ENCODE data around the gene URI1. TPM values are rescaled to one million over a fixed set of nuclear protein-coding genes. Genes with fewer than 3 reads are reported as not detected.
"Not testable (repeated sequence)": the region's sequence is repeated elsewhere in the genome, so short reads cannot be mapped to it uniquely, and the experiment has no call there.

URI1 gene
- total RNA-seq, 4 donors from 2014 or later, result 28.1 to 146 (median 48.0) TPM

DNA sequence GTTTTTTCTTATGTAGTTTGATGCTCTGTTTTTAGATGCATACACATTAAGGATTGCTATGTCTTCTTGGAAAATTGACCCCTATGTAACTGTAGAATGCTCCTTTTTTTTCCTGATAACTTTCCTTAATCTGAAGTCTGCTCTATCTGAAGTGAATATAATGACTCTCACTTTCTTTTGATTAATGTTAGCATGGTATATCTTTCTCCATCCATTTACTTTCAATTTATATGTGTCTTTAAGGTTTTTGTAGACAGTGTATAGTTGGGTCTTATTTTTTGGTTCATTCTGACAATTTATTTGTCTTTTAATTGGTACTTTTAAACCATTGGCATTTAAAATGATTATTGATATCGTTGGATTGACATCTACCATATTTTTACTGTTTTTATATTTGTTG, 92.3 kb downstream of the URI1 start:
- Histone ChIP-seq H3K4me3 (no peak overlapping the region), H3K27me3 (no peaks in the 10 kb centered on the region), H3K4me1 (no peaks in the 10 kb centered on the region), H3K36me3 (peaks cover 0 to 24% (median 3%) of the 10 kb centered on the region in 4 donors), H3K27ac (no peak overlapping the region), H3K9me3 (no peaks in the 10 kb centered on the region)
- intact Hi-C loops (cut with DNase I; ENCODE audit: low total_unique reads), result no loop called here
- in situ Hi-C loops (cut with MboI; ENCODE audit: low pct_ligation_motif_present in 1 of 4, low pct_unique_long_range_greater_than_20kb in 1 of 4, low sequenced_read_pairs in 3 of 4), result no loop called here
- WGBS, 2 donors (ENCODE audit: low coverage in 1 of 2), result 100% methylated on average over 1 of the region's 1 CpG
- TF ChIP-seq POLR2A (IDR thresholded peaks at IDR 0.05), result no peak
- TF ChIP-seq EP300 (IDR thresholded peaks at IDR 0.05; ENCODE audit: low read depth), result no peak
- no peak for TF ChIP-seq POLR2AphosphoS5 (IDR thresholded peaks at IDR 0.05)
- TF ChIP-seq, protein P1, sequence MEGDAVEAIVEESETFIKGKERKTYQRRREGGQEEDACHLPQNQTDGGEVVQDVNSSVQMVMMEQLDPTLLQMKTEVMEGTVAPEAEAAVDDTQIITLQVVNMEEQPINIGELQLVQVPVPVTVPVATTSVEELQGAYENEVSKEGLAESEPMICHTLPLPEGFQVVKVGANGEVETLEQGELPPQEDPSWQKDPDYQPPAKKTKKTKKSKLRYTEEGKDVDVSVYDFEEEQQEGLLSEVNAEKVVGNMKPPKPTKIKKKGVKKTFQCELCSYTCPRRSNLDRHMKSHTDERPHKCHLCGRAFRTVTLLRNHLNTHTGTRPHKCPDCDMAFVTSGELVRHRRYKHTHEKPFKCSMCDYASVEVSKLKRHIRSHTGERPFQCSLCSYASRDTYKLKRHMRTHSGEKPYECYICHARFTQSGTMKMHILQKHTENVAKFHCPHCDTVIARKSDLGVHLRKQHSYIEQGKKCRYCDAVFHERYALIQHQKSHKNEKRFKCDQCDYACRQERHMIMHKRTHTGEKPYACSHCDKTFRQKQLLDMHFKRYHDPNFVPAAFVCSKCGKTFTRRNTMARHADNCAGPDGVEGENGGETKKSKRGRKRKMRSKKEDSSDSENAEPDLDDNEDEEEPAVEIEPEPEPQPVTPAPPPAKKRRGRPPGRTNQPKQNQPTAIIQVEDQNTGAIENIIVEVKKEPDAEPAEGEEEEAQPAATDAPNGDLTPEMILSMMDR (IDR thresholded peaks at IDR 0.05), result no peak
- DNase-seq, result no peak

DNA sequence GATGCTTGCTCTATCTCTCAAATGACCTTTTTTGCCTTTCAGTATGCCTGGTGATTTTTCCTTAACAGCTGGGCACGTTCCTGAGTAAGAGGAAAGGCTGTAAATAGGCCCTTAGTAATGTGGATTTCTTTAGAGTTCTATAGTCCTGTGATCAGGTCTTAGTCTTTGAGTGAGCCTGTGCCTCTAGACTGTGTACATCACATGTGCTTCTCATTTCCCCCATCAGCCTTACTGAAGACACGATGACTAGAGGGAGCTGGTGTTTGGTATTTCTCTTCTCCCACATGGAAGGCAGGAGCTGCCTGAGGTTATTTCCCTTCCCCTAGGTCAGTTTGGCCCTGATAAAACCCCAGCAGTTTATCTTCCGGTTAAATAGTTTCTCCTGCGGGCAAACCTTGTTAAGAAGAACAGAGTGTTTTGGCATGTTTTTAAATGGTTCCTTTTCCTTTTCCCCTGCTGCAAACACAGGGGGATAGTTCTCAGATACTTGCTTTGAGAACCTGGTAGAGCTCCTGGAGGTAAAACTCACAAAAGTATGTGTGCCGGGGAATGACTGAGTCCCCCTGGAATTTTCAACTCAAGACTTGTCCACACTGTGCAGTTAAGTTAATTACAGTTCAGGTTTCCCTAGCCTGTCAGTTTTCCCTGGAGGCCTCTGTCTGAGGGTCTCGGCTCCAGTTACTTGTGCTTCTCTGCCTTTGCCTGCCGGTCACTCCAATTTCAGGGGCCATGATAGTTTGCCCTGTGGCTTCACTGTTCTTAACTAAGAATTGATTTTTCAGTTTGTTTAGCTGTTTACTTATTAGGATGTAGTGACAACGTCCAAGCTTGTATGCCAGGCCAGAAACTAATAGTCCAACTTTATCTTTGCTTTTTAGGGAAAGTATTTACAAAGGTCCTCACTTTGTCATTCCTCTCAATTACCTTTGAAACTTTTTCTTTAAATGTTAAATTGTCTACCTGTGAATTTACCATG, 94.4 kb downstream of the URI1 start:
- Histone ChIP-seq H3K4me1 (no peaks in the 10 kb centered on the region), H3K36me3 (peaks cover 0 to 21% (median 3%) of the 10 kb centered on the region in 4 donors), H3K9me3 (no peaks in the 10 kb centered on the region), H3K27me3 (no peaks in the 10 kb centered on the region), H3K27ac (no peak overlapping the region), H3K4me3 (no peak overlapping the region)
- TF ChIP-seq POLR2AphosphoS5 (IDR thresholded peaks at IDR 0.05), result no peak
- TF ChIP-seq POLR2A (IDR thresholded peaks at IDR 0.05), result no peak
- TF ChIP-seq EP300 (IDR thresholded peaks at IDR 0.05; ENCODE audit: low read depth), result no peak
- WGBS, 2 donors (ENCODE audit: low coverage in 1 of 2), result 77 to 91% methylated on average over 2 to 8 of the region's 8 CpGs
- in situ Hi-C loops (cut with MboI; ENCODE audit: low pct_ligation_motif_present in 1 of 4, low pct_unique_long_range_greater_than_20kb in 1 of 4, low sequenced_read_pairs in 3 of 4), result no loop called here
- intact Hi-C loops (cut with DNase I; ENCODE audit: low total_unique reads), result no loop called here
- DNase-seq, result no peak

DNA sequence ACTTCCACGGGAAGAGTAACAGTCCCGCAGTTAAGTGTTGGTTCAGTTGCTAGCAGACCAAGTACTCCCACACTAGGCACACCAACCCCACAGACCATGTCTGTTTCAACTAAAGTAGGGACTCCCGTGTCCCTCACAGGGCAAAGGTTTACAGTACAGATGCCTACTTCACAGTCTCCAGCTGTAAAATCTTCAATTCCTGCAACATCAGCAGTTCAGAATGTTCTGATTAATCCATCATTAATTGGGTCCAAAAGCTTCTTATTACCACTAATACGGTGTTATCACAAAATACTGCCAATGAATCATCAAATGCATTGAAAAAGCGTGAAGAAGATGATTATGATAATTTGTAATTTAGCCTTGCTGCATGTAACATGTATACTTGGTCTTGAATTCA, 95.8 kb downstream of the URI1 start:
- H3K36me3 ChIP-seq, result peaks cover 0 to 12% (median 3%) of the 10 kb centered on the region in 4 donors
- H3K27me3 ChIP-seq, result no peaks in the 10 kb centered on the region
- no peak for TF ChIP-seq POLR2A (IDR thresholded peaks at IDR 0.05)
- TF ChIP-seq EP300 (IDR thresholded peaks at IDR 0.05; ENCODE audit: low read depth), result no peak
- TF ChIP-seq, protein P1 (IDR thresholded peaks at IDR 0.05), result no peak
- TF ChIP-seq POLR2AphosphoS5 (IDR thresholded peaks at IDR 0.05), result no peak
- in situ Hi-C loops (cut with MboI; ENCODE audit: low pct_ligation_motif_present in 1 of 4, low pct_unique_long_range_greater_than_20kb in 1 of 4, low sequenced_read_pairs in 3 of 4) (no loop called here), intact Hi-C loops (cut with DNase I; ENCODE audit: low total_unique reads) (no loop called here)
- no peak overlapping the region for H3K27ac ChIP-seq
- H3K9me3 ChIP-seq, result no peaks in the 10 kb centered on the region
- 95 to 100% methylated on average over 3 to 5 of the region's 5 CpGs for WGBS, 2 donors (ENCODE audit: low coverage in 1 of 2)
- no peak overlapping the region for H3K4me3 ChIP-seq
- DNase-seq, result no peak
- no peaks in the 10 kb centered on the region for H3K4me1 ChIP-seq

DNA sequence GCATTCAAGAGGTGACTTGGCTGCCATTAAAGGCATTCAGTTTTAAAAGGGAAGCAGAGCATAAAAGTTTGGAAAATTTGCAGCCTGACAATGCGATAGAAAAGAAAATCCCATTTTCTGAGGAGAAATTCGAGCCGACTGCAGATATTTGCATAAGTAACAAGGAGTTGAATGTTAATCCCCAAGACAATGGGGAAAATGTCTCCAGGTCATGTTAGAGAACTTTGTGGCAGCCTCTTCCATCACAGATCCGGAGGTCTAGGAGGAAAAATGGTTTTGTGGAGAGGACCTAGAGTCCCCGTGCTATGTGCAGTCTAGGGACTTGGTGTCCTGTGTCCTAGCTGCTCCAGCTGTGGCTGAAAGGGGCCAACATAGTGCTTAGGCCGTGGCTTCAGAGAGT, 99.9 kb downstream of the URI1 start:
- H3K27me3 ChIP-seq; H3K4me3 ChIP-seq; DNase-seq; in situ Hi-C loops (cut with MboI; ENCODE audit: low pct_ligation_motif_present in 1 of 4, low pct_unique_long_range_greater_than_20kb in 1 of 4, low sequenced_read_pairs in 3 of 4); H3K9me3 ChIP-seq; intact Hi-C loops (cut with DNase I; ENCODE audit: low total_unique reads); H3K36me3 ChIP-seq; H3K4me1 ChIP-seq; H3K27ac ChIP-seq: not testable (repeated sequence)
- 98 to 100% methylated on average over 1 to 6 of the region's 6 CpGs for WGBS, 2 donors (ENCODE audit: low coverage in 1 of 2)

DNA sequence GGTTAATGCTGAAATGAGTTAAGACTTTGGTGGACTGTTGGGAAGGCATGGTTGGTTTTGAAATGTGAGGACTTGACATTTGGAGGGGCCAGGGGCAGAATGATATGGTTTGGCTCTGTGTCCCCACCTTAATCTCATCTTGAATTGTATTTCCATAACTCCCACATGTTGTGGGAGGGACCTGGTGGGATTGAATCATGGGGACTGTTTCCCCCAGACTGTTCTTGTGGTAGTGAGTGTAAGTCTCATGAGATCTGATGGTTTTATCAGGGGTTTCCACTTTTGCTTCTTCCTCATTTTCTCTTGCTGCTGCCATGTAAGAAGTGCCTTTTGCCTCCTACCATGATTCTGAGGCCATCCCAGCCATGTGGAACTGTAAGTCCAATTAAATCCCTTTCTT, 101.0 kb downstream of the URI1 start:
- H3K4me1 ChIP-seq; H3K27ac ChIP-seq; H3K27me3 ChIP-seq; H3K9me3 ChIP-seq; H3K36me3 ChIP-seq; intact Hi-C loops (cut with DNase I; ENCODE audit: low total_unique reads); DNase-seq; H3K4me3 ChIP-seq; in situ Hi-C loops (cut with MboI; ENCODE audit: low pct_ligation_motif_present in 1 of 4, low pct_unique_long_range_greater_than_20kb in 1 of 4, low sequenced_read_pairs in 3 of 4): not testable (repeated sequence)
